Caco-2 (cell line): ENCODE results near the gene TAL1. TPM values are rescaled to one million over a fixed set of nuclear protein-coding genes. Genes with fewer than 3 reads are reported as not detected.
A peak's percentile ranks its signal among the peaks of the same experiment; 100 is the strongest.

Experiments used
- BruUV-seq: library from RNA; stranded (reverse); fragments of 400-500 nt; replicated peaks from 2 replicates; lab custom pipeline; 2021; lab: Mats Ljungman, UMichigan
- CTCF ChIA-PET: fragments of 300-600 bp; sonication (Branson Sonifier 250); formaldehyde crosslinking; loops from one replicate; lab custom pipeline; 2022; ENCODE audit warnings: antibody characterized with exemption; lab: Charles Lee
- POLR2A ChIA-PET: fragments of 300-600 bp; sonication (Branson Sonifier 250); formaldehyde crosslinking; loops from one replicate; lab custom pipeline; 2022; ENCODE audit warnings: antibody characterized with exemption; lab: Charles Lee
- DNase-seq, 2 experiments: peaks; one replicate each; pipeline versions ENCODE4 v3.0.0 to v3.0.0-alpha.2; 2020 to 2022
- H3K27me3 ChIP-seq: replicated peaks from 2 replicates; pipeline ENCODE4 v1.6.0; 2011; ENCODE audit warnings: low read length; ENCODE audit not compliant: control insufficient read depth, insufficient read depth
- H3K36me3 ChIP-seq: 2 replicates; pipeline ENCODE4 v1.5.1; 2011; ENCODE audit warnings: low read length; ENCODE audit not compliant: control insufficient read depth, insufficient read depth
- H3K4me1 ChIP-seq: fragments of 250-450 bp; sonication (Bioruptor Pico); 2 replicates; pipeline ENCODE4 v1.5.1; 2020; ENCODE audit warnings: mild to moderate bottlenecking
- H3K4me3 ChIP-seq: 2 replicates; pipeline ENCODE4 v1.5.1; 2011; ENCODE audit warnings: low read depth, mild to moderate bottlenecking, control low read depth, low read length
- H3K9me3 ChIP-seq: fragments of 250-450 bp; sonication (Bioruptor Pico); 2 replicates; pipeline ENCODE4 v1.5.1; 2020; ENCODE audit warnings: mild to moderate bottlenecking, moderate library complexity
- H3K27ac Mint-ChIP-seq: one replicate; pipeline ENCODE4 v1.8.0; 2022; ENCODE audit warnings: mixed read lengths; ENCODE audit not compliant: unreplicated experiment
- H3K27me3 Mint-ChIP-seq: one replicate; pipeline ENCODE4 v1.8.0; 2022; ENCODE audit warnings: mixed read lengths; ENCODE audit not compliant: insufficient read depth, unreplicated experiment
- H3K36me3 Mint-ChIP-seq: one replicate; pipeline ENCODE4 v1.8.0; 2022; ENCODE audit warnings: mild to moderate bottlenecking, mixed read lengths; ENCODE audit not compliant: insufficient read depth, unreplicated experiment
- H3K4me1 Mint-ChIP-seq: one replicate; pipeline ENCODE4 v1.8.0; 2022; ENCODE audit warnings: low read depth, mixed read lengths; ENCODE audit not compliant: unreplicated experiment
- H3K4me3 Mint-ChIP-seq: one replicate; pipeline ENCODE4 v1.8.0; 2022; ENCODE audit warnings: mild to moderate bottlenecking, moderate library complexity, mixed read lengths; ENCODE audit not compliant: unreplicated experiment
- H3K9me3 Mint-ChIP-seq: one replicate; pipeline ENCODE4 v1.8.0; 2022; ENCODE audit warnings: mixed read lengths; ENCODE audit not compliant: unreplicated experiment
- intact Hi-C: fragments of 100-400 bp; cut with micrococcal nuclease; formaldehyde crosslinking; loops from one replicate; pipeline ENCODE4 v1.10.0; 2022; ENCODE audit not compliant: unreplicated experiment
- total RNA-seq: library from RNA; stranded (reverse); gene quantifications from 2 replicates; pipeline ENCODE4 v1.2.3, GENCODE V29; 2022
- TF ChIP-seq, protein P1 (sequence below), 2 experiments: fragments of 200-600 bp in 1 of 2; IDR thresholded peaks; 1 replicate in 1 of 2; 2 replicates in 1 of 2; pipeline versions ENCODE4 v1.5.1 to v1.8.0; 2011 to 2022; ENCODE audit warnings: antibody characterized with exemption in 1 of 2, control low read depth in 1 of 2, inconsistent platforms in 1 of 2, low read depth in 1 of 2, low read length in 1 of 2, mild to moderate bottlenecking in 1 of 2, moderate library complexity in 1 of 2; ENCODE audit not compliant: insufficient read depth in 1 of 2, severe bottlenecking in 1 of 2, unreplicated experiment in 1 of 2

The TAL1 gene
- total RNA-seq, 1 experiment from 2014 or later, result 15.2 TPM

DNA sequence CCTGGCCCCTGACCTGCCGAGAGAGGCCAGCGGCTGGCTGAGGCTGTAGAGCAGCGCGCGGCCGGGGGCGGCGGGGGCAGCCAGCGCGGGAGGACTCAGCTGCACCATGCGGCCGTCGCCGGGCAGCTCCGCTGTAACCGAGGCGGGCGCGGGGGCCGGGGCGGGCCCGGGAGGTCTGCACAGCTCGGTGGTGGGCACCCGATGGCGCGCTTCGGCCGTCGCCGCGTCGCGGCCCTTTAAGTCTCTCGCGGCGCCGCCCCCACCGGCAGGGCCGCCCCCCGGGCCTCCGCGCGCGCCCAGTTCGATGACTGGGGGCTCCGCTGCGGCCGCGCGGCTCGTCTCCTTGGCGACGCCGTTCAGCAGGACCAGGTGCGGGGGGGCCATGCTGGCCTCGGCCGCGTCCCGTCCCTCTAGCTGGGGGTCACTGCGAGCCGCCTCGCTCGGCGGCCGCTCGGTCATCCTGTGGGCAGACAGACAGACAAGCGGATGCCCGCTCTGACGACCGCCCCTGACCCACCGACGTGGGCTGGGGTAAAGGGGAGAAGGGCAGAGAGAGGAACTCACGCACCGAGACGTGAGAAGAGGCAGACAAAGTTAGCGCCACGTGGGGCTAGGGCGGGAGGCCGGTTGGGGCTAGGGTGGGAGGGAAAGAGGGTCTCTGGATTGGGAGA is 6.5 kb downstream of the TAL1 start:
- H3K27me3 Mint-ChIP-seq, result no peaks in the 10 kb centered on the region
- Histone ChIP-seq H3K36me3 (no peaks in the 10 kb centered on the region), H3K4me1 (0 out of 2 replicates have a peak, but pooled peaks cover 3% of the 10 kb centered on the region), H3K4me3 (peak overlapping the region; percentile 53), H3K27me3 (no peaks in the 10 kb centered on the region), H3K9me3 (no peaks in the 10 kb centered on the region)
- ChIA-PET POLR2A (interaction anchor here (0.6 kb wide), 1 partner anchor 38 kb away, joined by 7 read pairs; no protein-coding TSS in a partner anchor), CTCF (interaction anchor here (0.9 to 1.0 kb wide), 2 partner anchors 35 to 46 kb away, joined by 3 to 6 read pairs; no protein-coding TSS in a partner anchor)
- intact Hi-C loops, result no loop called here
- no peak overlapping the region for H3K4me3 Mint-ChIP-seq
- H3K27ac Mint-ChIP-seq, result no peak overlapping the region
- no TSS peak for BruUV-seq
- no peaks in the 10 kb centered on the region for H3K9me3 Mint-ChIP-seq
- no peaks in the 10 kb centered on the region for H3K36me3 Mint-ChIP-seq
- DNase-seq, result peak in 1 of 2 experiments; percentile 42
- TF ChIP-seq, protein P1, sequence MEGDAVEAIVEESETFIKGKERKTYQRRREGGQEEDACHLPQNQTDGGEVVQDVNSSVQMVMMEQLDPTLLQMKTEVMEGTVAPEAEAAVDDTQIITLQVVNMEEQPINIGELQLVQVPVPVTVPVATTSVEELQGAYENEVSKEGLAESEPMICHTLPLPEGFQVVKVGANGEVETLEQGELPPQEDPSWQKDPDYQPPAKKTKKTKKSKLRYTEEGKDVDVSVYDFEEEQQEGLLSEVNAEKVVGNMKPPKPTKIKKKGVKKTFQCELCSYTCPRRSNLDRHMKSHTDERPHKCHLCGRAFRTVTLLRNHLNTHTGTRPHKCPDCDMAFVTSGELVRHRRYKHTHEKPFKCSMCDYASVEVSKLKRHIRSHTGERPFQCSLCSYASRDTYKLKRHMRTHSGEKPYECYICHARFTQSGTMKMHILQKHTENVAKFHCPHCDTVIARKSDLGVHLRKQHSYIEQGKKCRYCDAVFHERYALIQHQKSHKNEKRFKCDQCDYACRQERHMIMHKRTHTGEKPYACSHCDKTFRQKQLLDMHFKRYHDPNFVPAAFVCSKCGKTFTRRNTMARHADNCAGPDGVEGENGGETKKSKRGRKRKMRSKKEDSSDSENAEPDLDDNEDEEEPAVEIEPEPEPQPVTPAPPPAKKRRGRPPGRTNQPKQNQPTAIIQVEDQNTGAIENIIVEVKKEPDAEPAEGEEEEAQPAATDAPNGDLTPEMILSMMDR (IDR thresholded peaks at IDR 0.05; ENCODE audit: insufficient read depth in 1 of 2, low read depth in 1 of 2, low read length in 1 of 2, severe bottlenecking in 1 of 2, unreplicated experiment in 1 of 2), result no peak
- no peaks in the 10 kb centered on the region for H3K4me1 Mint-ChIP-seq

DNA sequence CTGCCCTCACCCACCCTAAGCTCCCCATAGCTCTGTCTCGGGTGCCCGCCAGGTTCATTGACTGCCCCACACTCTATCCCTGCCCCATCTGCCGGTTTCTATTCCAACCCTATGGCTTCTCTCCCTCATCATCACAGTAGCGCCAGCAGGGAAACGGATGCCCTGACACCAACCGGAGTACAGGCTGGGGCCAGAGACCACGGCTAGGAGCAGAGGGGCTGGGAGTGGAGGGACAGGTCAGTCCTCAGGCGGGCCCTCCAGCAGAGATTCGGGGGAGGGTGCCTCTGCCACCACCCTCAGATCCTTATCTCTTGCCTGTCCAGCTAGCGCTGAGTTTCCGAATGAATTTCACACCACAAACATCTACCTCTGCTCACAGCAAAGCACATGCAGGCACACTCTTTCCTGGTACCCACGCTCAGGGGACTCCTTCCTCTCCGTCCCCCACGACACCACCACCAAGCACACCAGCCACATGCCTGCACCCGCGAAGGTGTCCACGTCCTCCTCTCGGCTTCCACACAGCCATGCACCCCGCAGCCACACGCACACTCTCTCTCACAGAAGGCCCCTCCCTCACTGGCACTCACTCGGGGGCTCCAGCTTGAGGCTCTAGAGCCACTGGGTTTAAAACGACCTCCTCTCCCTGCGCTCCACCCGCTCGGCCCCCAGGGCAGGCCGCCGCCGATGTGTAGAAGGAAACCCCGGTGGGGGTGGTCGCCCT is 7.2 kb downstream of the TAL1 start:
- H3K36me3 Mint-ChIP-seq, result no peaks in the 10 kb centered on the region
- no peaks in the 10 kb centered on the region for H3K9me3 Mint-ChIP-seq
- ChIA-PET CTCF (interaction anchor here (0.9 to 1.0 kb wide), 2 partner anchors 34 to 45 kb away, joined by 3 to 6 read pairs; no protein-coding TSS in a partner anchor), POLR2A (interaction anchor here (0.6 kb wide), 1 partner anchor 38 kb away, joined by 7 read pairs; no protein-coding TSS in a partner anchor)
- H3K27me3 Mint-ChIP-seq, result no peaks in the 10 kb centered on the region
- Histone ChIP-seq H3K36me3 (no peaks in the 10 kb centered on the region), H3K4me1 (0 out of 2 replicates have a peak, but pooled peaks cover 3% of the 10 kb centered on the region), H3K9me3 (no peaks in the 10 kb centered on the region), H3K27me3 (no peaks in the 10 kb centered on the region), H3K4me3 (peak overlapping the region; percentile 53)
- intact Hi-C loops, result no loop called here
- no peak for DNase-seq
- H3K4me1 Mint-ChIP-seq, result no peaks in the 10 kb centered on the region
- H3K4me3 Mint-ChIP-seq, result no peak overlapping the region
- no peak overlapping the region for H3K27ac Mint-ChIP-seq
- TF ChIP-seq, protein P1 (IDR thresholded peaks at IDR 0.05; ENCODE audit: insufficient read depth in 1 of 2, low read depth in 1 of 2, low read length in 1 of 2, severe bottlenecking in 1 of 2, unreplicated experiment in 1 of 2), result no peak
- TSS peak; percentile 33 for BruUV-seq

DNA sequence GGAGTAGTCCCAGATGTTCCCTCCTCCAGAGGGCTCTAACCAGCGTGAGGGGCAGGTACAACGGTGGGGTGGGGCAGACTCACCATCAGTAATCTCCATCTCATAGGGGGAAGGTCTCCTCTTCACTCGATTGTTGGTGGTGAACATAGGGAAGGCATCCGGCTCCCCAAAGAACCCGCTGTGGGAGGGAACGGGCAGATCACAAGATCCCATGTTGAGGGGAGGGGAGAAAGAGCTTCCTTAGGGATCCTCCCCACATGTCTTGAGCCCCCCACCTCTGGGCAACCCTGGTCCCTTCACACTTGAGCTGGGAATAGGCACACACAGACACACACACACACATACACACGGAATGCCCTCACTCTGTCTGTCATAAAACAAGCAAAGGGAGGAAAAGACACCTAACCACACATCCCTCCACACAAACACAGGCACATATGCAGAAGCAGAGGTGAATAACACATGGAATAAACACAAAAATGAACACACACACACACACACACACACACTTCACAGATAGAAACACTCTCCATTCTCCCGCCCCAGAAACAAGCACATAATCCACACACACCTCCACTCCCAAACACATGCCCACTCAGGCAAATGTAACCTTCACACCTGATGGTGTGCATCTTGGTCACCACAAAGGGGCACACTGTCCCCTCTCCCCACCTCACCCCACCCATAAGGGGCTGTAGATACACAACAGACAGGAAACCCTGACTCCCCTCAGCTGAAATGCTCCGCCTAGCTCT is 7.9 kb downstream of the TAL1 start:
- CTCF ChIA-PET, result no interaction called here
- no peaks in the 10 kb centered on the region for H3K9me3 Mint-ChIP-seq
- H3K27ac Mint-ChIP-seq, result no peak overlapping the region
- no peaks in the 10 kb centered on the region for H3K27me3 Mint-ChIP-seq
- no peaks in the 10 kb centered on the region for H3K36me3 ChIP-seq
- H3K4me3 Mint-ChIP-seq, result no peak overlapping the region
- no peak for DNase-seq
- H3K4me1 ChIP-seq, result 0 out of 2 replicates have a peak, but pooled peaks cover 3% of the 10 kb centered on the region
- H3K36me3 Mint-ChIP-seq, result no peaks in the 10 kb centered on the region
- no peaks in the 10 kb centered on the region for H3K9me3 ChIP-seq
- H3K4me1 Mint-ChIP-seq, result no peaks in the 10 kb centered on the region
- H3K27me3 ChIP-seq, result no peaks in the 10 kb centered on the region
- no TSS peak for BruUV-seq
- intact Hi-C loops, result no loop called here
- POLR2A ChIA-PET, result no interaction called here
- peak overlapping the region; percentile 53 for H3K4me3 ChIP-seq
- TF ChIP-seq, protein P1 (IDR thresholded peaks at IDR 0.05; ENCODE audit: insufficient read depth in 1 of 2, low read depth in 1 of 2, low read length in 1 of 2, severe bottlenecking in 1 of 2, unreplicated experiment in 1 of 2), result no peak
